Measurements from ENCODE around the gene HOXC13.

HOXC13 gene

GRCh38 chr12:53955036-53955775 lies 16.6 kb downstream of the HOXC13 start:
- DNase-seq (ENCODE audit: low read depth) = no peak

GRCh38 chr12:53955776-53956250 lies 17.2 kb downstream of the HOXC13 start:
- no peak for DNase-seq (ENCODE audit: low read depth)

DNA sequence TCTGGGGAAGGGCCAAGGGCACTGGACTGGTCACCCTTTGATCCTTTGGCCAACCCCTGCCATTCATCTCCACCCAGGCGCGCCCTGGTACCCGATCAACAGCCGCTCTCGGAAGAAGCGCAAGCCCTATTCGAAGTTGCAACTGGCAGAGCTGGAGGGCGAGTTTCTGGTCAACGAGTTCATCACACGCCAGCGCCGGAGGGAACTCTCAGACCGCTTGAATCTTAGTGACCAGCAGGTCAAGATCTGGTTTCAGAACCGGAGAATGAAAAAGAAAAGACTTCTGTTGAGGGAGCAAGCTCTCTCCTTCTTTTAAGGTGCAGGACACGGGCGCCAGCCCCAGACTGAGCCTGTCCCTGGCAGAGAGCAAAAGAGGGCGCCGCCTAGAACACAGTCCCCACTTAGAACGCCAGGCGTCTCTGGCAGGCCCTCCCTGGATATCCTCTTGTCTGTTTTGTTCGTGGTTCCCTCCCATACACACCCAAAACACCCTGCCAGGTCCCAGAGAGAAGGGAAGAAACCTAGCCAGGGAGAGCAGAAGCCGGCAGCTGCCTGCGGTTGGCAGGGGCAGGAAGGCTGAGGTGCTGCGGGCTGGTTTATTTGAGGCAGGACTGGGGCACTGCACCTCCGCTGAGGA lies 17.7 kb downstream of the HOXC13 start:
- DNase-seq (ENCODE audit: low read depth) = no peak

GRCh38 chr12:53956914-53957536 lies 18.4 kb downstream of the HOXC13 start:
- no peak for DNase-seq (ENCODE audit: low read depth)

DNA sequence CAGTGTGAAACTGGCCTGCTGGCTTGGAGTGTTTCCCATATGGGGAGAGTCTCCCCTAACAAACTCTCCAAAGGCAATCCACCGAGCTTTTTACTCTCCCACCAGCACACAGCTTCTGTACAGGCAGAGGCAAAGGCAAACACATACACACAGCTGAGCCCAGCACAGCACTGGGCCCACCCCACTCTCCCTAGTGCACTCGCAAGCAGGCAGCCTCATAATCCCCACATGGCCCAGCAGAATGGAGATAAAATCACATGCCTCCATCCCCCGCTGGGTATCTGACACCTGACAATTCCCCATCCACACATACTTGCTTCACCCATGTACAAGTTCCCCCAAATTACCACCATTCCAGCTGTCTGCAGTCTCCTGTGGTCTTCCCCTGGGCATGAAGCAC lies 19.5 kb downstream of the HOXC13 start:
- DNase-seq (ENCODE audit: low read depth) = no peak

- no peak for DNase-seq (ENCODE audit: low read depth)
Observed at GRCh38 chr12:53959314-53959713, 20.7 kb downstream of the HOXC13 start.

DNA sequence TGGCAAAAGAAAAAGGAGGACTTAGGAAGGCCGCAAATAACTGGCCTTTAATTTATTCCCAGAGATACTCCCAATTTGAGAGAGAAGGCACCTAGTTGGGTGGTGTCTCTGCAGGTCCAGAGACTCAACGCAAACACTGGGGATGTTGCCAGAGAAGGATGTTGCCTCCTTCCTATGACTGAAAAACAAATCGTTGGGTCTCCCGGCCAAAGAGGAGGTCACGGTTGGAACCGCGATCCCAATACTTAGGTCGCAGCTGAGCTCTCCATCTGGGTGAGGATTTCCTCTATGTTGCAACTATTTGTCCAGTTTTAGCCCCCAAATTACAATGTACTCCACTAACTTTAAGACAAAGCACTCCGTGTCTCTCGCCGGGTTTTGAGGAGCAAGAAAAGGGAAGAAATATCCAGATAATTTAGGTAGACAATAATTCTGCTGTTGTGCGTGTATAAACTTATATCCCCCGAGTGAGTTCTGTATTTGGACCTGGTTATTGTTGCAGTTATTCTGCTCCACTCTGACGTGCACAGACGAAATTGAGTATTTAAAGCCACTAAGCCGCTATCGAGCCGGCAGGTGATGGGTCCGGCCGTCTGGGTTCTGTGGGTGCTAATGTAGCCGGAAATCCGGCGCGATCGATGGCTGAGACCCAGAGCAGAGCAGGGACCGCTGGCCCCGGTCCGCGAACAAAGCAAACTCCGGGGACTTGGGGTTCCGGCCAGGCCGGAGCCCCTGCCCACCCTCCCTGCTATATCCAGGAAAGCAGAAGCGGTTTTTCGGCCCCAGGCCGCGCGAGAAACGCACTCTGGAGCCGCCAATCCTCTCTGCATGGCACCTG lies 21.8 kb downstream of the HOXC13 start:
- no peak for DNase-seq (ENCODE audit: low read depth)

DNA sequence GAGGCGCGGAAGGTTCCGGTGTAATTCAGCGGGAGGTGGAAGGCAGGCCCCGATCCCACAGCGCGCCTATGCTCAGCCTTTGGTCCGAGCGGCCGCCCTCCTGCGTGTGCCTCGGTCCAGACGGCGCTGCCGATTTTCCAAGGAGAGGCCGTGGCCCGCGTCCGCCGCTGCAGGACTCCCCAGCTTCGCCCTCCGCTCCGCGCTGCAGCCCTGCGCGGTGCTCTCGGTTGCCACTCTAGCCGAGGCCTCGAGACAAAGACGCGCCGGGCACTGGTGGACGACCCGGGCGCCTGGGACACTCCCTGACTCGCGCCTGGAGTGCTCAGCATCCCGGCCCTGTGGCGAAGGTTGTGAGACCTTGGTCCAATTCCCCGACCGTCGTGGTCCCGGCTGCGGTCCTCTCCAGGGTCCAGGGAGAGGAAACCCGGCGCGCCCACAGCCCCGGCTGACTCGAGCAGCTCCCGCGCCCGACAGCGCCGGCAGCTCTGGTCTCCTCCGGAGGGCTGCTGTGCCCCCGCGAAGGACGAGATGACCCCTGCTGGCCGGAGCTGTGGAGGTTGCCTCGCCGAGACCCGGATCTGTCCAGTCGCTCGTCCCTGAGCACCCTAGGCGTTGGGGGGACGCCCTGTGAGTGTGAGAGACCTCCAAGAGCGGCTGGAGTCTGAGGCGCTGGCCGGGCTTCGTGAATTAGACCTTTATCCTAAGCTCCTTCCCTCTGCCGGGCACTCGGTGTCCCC lies 22.6 kb downstream of the HOXC13 start:
- no peak for DNase-seq (ENCODE audit: low read depth)

- no peak for DNase-seq (ENCODE audit: low read depth)
Observed at GRCh38 chr12:53963005-53963404, 24.4 kb downstream of the HOXC13 start.

- DNase-seq (ENCODE audit: low read depth) = no peak
Observed at GRCh38 chr12:53963434-53964314, 25.0 kb downstream of the HOXC13 start.

GRCh38 chr12:53964315-53964713 lies 25.7 kb downstream of the HOXC13 start:
- DNase-seq (ENCODE audit: low read depth) = no peak

DNA sequence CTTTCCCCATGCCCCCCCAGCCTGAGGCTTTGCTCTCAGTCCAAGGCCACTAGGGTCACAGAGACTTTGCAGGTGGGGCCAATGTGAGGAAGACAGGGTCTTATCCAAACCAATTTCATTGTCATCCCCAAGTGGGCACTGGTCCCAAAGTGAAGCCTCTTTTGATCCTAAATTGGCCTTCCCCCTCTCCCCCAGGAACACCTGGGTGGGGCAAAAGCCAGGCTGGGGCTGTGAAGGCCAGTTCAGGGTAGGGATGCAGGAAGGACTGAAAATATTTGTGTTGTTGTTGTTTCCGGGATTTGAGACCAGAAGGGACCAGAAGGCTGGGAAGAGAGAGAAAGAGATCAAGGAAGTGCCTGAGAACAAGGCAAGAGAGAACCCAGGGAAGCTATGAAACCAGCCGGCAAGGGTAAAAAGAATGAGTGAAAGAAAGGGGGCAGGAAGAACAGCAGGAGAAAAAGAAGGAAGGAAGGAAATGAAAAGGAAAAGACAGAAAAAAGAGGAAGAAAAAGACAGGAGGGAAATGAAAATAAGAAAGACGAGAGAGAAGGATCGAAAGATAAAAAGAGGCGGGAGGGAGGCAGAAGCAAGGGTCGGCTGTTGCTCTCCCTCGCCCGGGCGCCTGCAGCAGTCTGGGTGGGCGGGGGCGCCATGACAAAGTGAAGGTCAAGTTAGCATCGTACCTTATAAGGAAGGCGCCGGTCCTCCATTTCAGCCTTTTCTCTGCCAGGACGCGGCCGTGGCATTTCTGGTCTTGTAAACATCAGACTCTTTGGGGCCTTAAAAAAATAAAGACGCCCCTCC lies 26.9 kb downstream of the HOXC13 start:
- DNase-seq (ENCODE audit: low read depth) = no peak

DNA sequence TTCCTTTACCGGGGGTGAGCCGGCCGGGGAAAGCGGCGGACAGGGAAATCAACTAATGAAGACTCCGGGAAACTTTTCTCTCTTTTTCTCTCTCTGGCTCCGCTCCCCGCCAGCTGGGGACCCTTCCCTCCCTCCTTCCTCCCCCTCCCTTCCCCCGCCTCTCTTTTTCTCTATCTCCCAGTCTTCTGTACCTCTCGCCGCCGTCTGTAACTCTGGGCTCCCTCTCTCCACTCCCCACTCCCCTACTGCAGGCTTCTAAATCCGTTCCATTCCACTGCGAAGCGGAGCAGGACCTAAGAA lies 27.4 kb downstream of the HOXC13 start:
- no peak for DNase-seq (ENCODE audit: low read depth)

DNA sequence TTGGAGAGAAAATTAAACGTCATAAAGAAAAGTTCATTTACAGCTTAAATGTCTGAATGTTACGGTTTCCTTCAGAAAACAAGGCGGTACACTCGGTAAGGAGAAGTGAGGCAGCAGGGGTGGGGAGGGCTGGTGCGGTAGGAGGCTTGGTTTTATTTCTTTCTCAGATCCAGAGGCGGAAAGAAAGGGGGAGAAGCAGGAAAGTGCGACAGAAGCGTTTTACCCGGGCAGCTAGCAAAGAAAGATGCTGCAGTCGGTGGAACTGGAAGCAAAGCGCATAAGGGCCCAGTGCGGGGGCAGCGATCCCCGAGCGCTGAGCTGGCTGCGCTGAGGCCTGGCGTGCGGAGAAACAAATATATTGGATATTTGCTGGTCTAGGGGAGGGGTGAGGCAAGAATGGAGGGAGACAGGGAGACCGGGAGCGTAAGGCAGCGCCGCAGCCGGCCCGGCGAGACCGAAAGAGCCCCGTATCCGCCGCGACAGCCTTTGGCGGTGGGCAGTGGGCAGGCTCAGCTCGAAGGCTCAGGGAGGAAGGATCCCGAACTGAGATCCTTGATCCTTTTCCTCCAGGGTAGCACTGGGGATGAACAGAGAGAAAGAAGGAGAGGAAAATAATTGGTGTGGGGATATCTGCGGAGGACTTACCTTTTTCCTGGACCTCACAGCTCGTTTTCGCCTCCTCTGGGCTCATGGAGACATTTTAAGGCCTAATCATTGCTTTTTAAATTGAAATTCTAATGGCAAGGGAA lies 27.9 kb downstream of the HOXC13 start:
- no peak for DNase-seq (ENCODE audit: low read depth)

DNA sequence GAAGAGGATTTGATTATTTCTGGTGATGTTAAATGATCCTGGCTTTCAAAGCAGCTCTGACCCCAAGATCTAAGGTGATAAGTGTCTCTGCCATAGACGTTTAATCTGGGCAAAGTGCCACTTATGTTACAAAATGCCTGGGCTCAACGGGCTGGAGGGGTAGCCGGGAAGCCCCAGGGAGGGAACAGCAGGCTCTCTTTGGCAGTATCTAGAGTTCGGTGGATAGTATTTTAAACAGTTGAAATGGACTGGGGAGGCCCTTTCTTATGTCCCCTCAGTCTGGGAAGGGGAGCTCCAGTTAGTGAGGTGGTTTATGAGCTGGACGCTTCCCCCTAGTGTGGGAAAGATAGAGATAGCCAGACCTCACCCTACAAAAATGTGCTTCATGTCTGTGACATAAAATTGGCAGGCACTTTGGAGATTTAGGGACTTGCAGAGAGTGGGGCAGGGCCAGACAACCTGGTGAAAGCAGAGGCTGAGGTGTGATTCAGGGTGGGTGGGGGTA lies 28.8 kb downstream of the HOXC13 start:
- no peak for DNase-seq (ENCODE audit: low read depth)

DNA sequence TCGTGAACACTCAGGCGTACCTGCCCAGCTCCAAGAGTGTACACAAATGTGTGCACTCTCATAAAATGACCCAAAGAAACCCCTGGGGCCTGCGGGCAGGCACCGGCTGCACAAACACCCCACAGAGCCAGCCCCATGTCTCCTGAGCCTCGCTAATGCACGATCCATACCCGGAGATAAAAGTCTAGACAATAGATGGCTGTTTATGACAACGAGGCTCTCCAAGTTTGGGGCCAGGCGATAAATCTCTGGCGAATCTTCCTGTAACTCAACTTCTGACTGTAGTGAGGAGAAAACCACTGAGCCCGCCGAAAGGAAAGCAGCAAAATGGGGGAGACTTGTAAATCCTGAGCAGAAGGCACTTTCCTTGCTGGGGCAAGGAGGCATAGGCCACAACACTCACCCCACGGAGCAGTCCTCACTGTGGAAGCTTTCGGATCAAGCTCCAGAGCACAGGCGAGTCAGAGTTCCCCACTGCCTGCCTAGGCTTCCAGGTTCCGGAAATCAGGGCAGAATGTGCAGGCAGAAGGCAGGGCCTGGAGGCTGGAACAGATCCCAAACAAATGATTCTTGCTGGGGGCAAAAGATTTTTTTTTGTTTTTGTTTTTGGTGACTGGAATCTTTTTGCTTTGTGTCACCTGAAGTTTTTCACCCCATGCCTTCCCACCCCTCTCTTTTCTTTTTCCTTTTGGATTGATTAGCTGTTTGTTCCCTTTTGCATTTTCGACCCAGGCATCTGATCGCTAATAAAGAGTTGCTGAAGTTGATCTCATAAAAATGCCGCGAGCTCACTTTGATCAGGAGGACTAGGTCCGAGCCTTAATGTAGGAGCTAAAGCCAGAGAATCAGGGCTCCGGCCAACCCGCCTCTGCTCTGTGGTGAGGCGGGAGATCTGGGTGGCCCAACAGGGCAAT lies 29.8 kb downstream of the HOXC13 start:
- no peak for DNase-seq (ENCODE audit: low read depth)

GRCh38 chr12:53969588-53970259 lies 31.1 kb downstream of the HOXC13 start:
- DNase-seq (ENCODE audit: low read depth) = no peak
